KOPT-K1 (cell line): ENCODE results near the gene GDPGP1.

ENCODE experiments used
- H3K27ac ChIP-seq: fragments of 200-600 bp; sonication (generic); 2 replicates; pipeline ENCODE4 v1.5.1; 2016; ENCODE audit warnings: antibody characterized with exemption, mild to moderate bottlenecking, low read depth, low read length; ENCODE audit not compliant: poor library complexity, severe bottlenecking
- H3K36me3 ChIP-seq: fragments of 200-600 bp; sonication (generic); 2 replicates; pipeline ENCODE4 v1.5.1; 2017; ENCODE audit warnings: antibody characterized with exemption, mild to moderate bottlenecking, low read length, moderate library complexity; ENCODE audit not compliant: insufficient read depth
- H3K9me3 ChIP-seq: fragments of 200-600 bp; sonication (generic); 2 replicates; pipeline ENCODE4 v1.5.1; 2017; ENCODE audit warnings: antibody characterized with exemption, low read length, mild to moderate bottlenecking; ENCODE audit not compliant: insufficient read depth, poor library complexity, severe bottlenecking

Gene GDPGP1

DNA sequence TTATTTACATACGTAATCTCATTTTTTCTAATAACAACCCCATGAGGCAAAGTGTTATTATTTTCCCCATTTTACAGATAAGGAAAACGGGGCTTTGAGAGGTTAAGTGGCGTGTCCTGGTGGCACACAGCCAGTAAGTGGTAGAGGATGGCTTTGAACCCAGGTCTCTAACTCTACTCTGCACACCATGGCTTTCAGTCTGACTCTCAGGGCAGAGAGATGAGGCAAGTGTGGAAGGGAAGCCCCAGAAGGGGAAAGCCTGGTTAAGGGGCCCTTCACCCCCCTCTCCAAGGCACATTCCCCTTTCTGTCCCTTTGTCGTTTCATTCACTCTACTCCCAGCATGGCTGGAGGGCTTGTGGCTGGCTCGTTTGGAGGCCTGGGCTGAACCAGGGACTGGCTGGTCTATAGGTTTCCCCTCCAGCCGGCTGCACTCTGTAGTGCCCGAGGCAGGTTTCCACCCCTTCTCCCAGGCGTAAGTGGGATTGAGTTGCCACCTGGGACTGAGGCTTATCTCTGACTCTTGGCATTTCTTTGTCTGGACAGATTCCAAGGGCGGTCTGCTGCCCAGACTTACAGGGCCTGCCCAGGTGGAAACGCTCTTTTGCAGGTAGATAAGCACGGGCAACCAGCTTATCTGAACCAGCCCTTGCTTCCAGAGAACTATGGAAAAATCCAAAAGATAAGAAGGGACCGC is 20.7 kb upstream of the GDPGP1 start:
- no peaks in the 10 kb centered on the region; the same call in 1 of the 2 replicates for H3K36me3 ChIP-seq
- no peak overlapping the region for H3K27ac ChIP-seq

GRCh38 chr15:90213818-90214204 is 20.2 kb upstream of the GDPGP1 start:
- Histone ChIP-seq H3K27ac (no peak overlapping the region), H3K9me3 (no peaks in the 10 kb centered on the region), H3K36me3 (no peaks in the 10 kb centered on the region; the same call in 1 of the 2 replicates)

More for the DNA sequence above, 20.7 kb upstream of the GDPGP1 start:
- H3K9me3 ChIP-seq: no peaks in the 10 kb centered on the region

GRCh38 chr15:90214553-90215196 is 19.3 kb upstream of the GDPGP1 start:
- Histone ChIP-seq H3K27ac (no peak overlapping the region), H3K9me3 (no peaks in the 10 kb centered on the region), H3K36me3 (no peaks in the 10 kb centered on the region; the same call in 1 of the 2 replicates)

DNA sequence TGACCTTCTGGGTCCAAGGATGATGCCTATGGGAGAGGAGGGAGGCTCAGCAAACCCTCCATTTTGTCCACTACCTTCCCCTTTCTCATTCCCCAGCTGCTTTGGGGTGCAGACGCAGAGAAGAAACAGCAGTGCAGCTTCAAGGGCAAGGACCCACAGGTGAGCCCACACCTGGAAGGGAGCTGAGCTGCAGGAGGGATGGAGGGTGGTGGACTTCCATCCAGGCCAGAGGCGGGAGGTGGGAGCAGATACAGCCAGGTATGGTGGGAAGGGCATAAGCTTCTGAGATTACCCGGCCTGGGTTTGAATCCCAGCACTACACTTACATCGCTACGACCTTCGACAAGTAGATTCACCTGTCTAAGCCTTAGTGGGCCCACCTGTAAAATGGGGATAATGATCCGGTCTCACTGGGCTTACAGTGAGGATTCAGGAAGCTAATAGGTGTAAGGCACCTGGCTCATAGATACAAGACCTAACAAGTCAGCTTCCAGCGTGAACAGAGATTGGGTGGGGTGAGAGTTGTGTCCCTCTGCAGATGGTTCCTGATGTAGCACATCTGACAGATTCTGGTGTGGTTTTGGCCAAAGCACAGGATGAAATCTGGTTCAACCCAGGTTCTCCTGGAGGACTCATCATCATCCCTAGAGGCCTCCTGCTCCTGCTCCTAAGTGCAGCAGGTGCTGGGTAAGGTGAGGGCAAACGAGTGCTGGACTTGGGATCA is 16.2 kb upstream of the GDPGP1 start:
- Histone ChIP-seq H3K9me3 (no peaks in the 10 kb centered on the region), H3K27ac (no peak overlapping the region), H3K36me3 (no peaks in the 10 kb centered on the region; the same call in 1 of the 2 replicates)

DNA sequence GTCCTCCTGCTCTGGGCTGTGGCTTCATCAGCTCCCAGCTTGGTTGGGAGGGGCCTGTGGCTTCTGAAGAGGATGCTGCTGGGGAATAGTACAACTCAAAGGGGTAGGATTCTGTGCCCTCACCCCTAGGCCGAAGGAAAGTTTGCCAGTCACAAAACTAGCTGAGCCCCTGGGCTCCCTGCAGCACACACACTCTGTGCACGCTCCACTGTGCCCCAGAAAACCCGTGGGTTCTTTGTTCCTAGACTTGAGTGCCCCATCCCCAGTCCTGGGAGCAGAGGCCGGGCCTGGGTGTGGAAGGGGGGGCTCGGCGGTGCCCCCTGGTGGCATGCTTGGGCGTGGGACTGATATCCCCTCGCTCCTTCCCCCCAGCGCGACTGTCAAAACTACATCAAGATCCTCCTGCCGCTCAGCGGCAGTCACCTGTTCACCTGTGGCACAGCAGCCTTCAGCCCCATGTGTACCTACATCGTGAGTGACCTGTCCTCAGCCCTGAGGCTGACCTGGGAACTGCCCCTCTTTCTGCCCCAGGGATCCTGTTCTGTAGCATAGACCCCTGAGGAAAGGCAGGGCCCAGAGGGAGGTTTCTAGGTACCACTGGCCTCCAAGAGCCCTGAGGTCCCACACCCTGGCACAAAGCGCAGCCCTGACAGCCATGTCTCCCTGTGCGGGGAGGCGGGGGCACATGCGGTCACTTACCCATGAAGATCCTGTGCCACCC is 14.4 kb upstream of the GDPGP1 start:
- H3K36me3 ChIP-seq: peaks cover 9% of the 10 kb centered on the region; the same call in 1 of the 2 replicates
- no peaks in the 10 kb centered on the region for H3K9me3 ChIP-seq
- no peak overlapping the region for H3K27ac ChIP-seq

DNA sequence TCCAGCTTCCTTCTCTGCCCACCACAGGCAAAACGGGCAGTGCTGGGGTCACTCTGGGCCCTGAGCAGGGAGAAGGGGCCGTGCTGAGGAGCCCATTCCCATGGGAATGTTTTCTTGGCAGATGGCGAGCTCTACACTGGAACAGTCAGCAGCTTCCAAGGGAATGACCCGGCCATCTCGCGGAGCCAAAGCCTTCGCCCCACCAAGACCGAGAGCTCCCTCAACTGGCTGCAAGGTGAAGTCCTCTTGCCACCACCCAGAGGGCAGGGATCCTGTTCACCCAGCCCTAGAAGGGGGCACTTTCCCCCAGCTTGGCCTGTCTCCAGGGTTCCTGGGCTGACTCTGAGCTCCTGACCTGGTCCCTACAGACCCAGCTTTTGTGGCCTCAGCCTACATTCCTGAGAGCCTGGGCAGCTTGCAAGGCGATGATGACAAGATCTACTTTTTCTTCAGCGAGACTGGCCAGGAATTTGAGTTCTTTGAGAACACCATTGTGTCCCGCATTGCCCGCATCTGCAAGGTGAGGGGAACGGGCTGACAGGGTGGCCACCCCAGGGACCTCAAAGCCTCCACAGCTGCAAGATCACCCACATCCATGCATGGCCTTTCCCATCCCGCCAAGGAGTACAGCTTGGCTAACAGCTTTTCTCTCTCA is 12.6 kb upstream of the GDPGP1 start:
- H3K36me3 ChIP-seq: peaks cover 21% of the 10 kb centered on the region; the same call in 1 of the 2 replicates
- H3K27ac ChIP-seq: no peak overlapping the region
- no peaks in the 10 kb centered on the region for H3K9me3 ChIP-seq

DNA sequence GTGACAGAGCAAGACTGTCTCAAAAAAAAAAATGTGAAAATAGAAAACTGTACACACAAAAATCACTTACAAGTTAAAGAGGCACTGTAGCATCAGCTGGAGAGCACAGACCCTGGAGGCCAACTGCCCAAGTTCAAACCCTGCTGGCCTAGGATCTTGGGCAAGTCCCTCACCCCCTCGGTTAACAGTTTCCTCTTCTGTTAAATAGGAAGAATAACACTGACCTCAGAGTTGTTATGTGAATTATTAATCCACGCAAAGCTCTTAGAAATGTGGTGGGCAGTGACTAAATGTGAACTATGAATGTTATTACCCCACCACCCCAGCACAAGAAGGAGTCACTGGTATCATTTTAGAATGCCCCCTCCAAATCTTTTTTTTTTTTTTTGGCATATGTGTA is 11.5 kb upstream of the GDPGP1 start:
- no peak overlapping the region for H3K27ac ChIP-seq
- peaks cover 28% of the 10 kb centered on the region; the same call in 1 of the 2 replicates for H3K36me3 ChIP-seq

DNA sequence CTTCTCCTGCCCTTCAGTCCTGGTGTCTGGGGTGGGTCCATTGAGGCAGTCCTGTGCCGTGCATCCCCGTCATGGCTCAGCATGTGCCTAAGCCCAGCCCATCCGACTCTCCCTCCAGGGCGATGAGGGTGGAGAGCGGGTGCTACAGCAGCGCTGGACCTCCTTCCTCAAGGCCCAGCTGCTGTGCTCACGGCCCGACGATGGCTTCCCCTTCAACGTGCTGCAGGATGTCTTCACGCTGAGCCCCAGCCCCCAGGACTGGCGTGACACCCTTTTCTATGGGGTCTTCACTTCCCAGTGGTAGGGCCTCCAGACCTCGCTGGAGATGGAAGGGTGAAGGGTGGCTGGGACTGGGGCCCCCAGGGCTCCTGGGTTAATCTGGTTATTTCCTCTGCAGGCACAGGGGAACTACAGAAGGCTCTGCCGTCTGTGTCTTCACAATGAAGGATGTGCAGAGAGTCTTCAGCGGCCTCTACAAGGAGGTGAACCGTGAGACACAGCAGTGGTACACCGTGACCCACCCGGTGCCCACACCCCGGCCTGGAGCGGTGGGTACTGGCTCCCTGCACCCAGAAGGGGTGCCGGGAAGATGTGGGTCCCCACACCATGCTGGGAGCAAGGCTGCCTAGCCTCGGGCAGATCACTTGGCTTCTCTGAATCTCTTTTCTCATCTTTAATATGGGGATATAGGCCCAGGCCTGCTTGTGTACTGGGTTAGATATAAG is 10.4 kb upstream of the GDPGP1 start:
- H3K27ac ChIP-seq: no peak overlapping the region
- peaks cover 39% of the 10 kb centered on the region; the same call in 1 of the 2 replicates for H3K36me3 ChIP-seq
- H3K9me3 ChIP-seq: no peaks in the 10 kb centered on the region

More for the DNA sequence above, 11.5 kb upstream of the GDPGP1 start:
- no peaks in the 10 kb centered on the region for H3K9me3 ChIP-seq

GRCh38 chr15:90225047-90225446 is 9.0 kb upstream of the GDPGP1 start:
- Histone ChIP-seq H3K27ac (no peak overlapping the region), H3K9me3 (no peaks in the 10 kb centered on the region), H3K36me3 (peaks cover 53% of the 10 kb centered on the region)

DNA sequence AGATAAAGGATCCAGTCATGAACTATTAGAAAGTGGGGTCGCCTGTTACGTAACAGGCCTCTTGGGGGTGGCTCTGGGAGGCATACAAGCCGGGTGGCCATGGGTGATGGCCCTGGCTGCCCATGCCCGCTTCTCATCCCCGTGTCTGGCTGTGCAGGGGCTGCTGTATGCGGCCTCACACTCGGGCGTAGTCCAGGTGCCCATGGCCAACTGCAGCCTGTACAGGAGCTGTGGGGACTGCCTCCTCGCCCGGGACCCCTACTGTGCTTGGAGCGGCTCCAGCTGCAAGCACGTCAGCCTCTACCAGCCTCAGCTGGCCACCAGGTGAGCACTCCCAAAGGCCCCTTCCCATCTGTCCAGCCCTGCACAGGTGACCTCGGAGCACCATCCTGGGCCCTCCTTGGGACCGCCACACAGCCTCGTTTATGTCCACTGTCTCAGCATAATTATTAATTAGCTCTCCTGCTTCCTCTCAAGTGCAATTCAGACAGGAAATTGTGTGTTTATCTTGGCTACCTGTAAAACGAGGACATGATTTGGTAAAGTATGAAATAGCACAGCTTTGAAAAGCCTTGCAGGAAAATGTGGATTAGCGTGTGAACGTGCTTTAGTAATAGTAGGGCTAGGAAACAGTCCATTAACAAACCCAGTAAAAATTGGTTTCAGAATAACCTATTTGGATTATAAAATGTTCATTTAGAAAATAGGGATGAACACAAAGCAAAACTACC is 8.3 kb upstream of the GDPGP1 start:
- H3K27ac ChIP-seq: no peak overlapping the region
- H3K36me3 ChIP-seq: peaks cover 59% of the 10 kb centered on the region
- H3K9me3 ChIP-seq: no peaks in the 10 kb centered on the region

GRCh38 chr15:90227336-90227735 is 6.7 kb upstream of the GDPGP1 start:
- H3K27ac ChIP-seq: no peak overlapping the region
- peaks cover 61% of the 10 kb centered on the region for H3K36me3 ChIP-seq

GRCh38 chr15:90227816-90228772 is 5.9 kb upstream of the GDPGP1 start:
- H3K36me3 ChIP-seq: peaks cover 61% of the 10 kb centered on the region
- no peaks in the 10 kb centered on the region for H3K9me3 ChIP-seq
- no peak overlapping the region for H3K27ac ChIP-seq

More at GRCh38 chr15:90227336-90227735, 6.7 kb upstream of the GDPGP1 start:
- no peaks in the 10 kb centered on the region for H3K9me3 ChIP-seq
